Heart right ventricle (tissue), 16 donors: ENCODE results near the gene ATR. TPM values are rescaled to one million over a fixed set of nuclear protein-coding genes. Genes with fewer than 3 reads are reported as not detected.
"Not testable (repeated sequence)": the region's sequence is repeated elsewhere in the genome, so short reads cannot be mapped to it uniquely, and the experiment has no call there.

Source experiments
- ATAC-seq, 8 donors: fragments of 200-7000 bp; cut with Tn5 transposase; one replicate each; pipeline ENCODE4 v1.9.1; 2020; ENCODE audit warnings: mild to moderate bottlenecking in 8 of 8, moderate library complexity in 8 of 8, moderate number of reproducible peaks in 1 of 8
- DNase-seq, 2 donors: peaks; one replicate each; pipeline ENCODE4 v3.0.0-alpha.2; 2020
- H3K27ac ChIP-seq, 10 donors: fragments of 200-600 bp; sonication (generic) in 2 of 10; one replicate each; pipeline versions ENCODE4 v1.5.0 to v1.8.0; 2020 to 2022; ENCODE audit warnings: mild to moderate bottlenecking in 3 of 10
- H3K27me3 ChIP-seq, 7 donors: fragments of 200-600 bp; one replicate each; pipeline ENCODE4 v1.8.0; 2021 to 2022; ENCODE audit warnings: mild to moderate bottlenecking in 2 of 7
- H3K36me3 ChIP-seq, 9 donors: fragments of 200-600 bp; sonication (generic) in 1 of 9; one replicate each; pipeline versions ENCODE4 v1.5.0 to v1.8.0; 2020 to 2022; ENCODE audit warnings: mild to moderate bottlenecking in 2 of 9
- H3K4me1 ChIP-seq, 9 donors: fragments of 200-600 bp; sonication (generic) in 1 of 9; one replicate each; pipeline versions ENCODE4 v1.5.0 to v1.8.0; 2020 to 2022; ENCODE audit warnings: mild to moderate bottlenecking in 4 of 9
- H3K4me3 ChIP-seq, 10 donors: fragments of 200-600 bp; sonication (generic) in 2 of 10; one replicate each; pipeline versions ENCODE4 v1.5.0 to v1.8.0; 2020 to 2022; ENCODE audit warnings: mild to moderate bottlenecking in 7 of 10, moderate library complexity in 2 of 10
- H3K9me3 ChIP-seq, 11 donors: fragments of 200-600 bp in 10 of 11; sonication (generic) in 2 of 11; one replicate each; pipeline versions ENCODE4 v1.5.0 to v1.8.0; 2013 to 2022; ENCODE audit warnings: mild to moderate bottlenecking in 2 of 11, control low read depth in 1 of 11, moderate library complexity in 1 of 11
- WGBS, 2 donors: extraction: QIAGEN DNeasy Blood & Tissue Kit; methylation state at CpG; one replicate each; pipeline ENCODE4 v1.1.7; 2013; ENCODE audit warnings: inconsistent platforms in 1 of 2; 5-methylcytosine and 5-hydroxymethylcytosine counted together
- intact Hi-C, 10 donors: fragments of 100-400 bp; cut with DNase I; formaldehyde crosslinking; loops; one replicate each; pipeline versions ENCODE4 v1.11.1 to v1.14.2; 2022
- polyA plus RNA-seq, 2 donors: library from polyadenylated mRNA; stranded (reverse); fragments of 200-250 nt; gene quantifications; one replicate each; pipeline ENCODE4 v1.2.3, GENCODE V29; 2013
- total RNA-seq, 10 donors: library from RNA; stranded (reverse); fragmentation: NEBNext Ultra II Directional in 3 of 10; extraction: Animal tissue kit (Norgen Biotek cat#: 25700) in 3 of 10; gene quantifications; one replicate each; pipeline versions ENCODE4 v1.2.1 to v1.2.4, GENCODE V29; 2021 to 2023
- TF ChIP-seq, protein P1 (sequence below), 9 donors: fragments of 200-600 bp; sonication (generic) in 2 of 9; IDR thresholded peaks; one replicate each; pipeline versions ENCODE4 v1.5.0 to v1.8.0; 2021 to 2022; ENCODE audit warnings: antibody characterized with exemption in 9 of 9, mild to moderate bottlenecking in 5 of 9, moderate library complexity in 1 of 9
- donor health status: Arrhythmogenic right ventricular cardiomyopathy.
- donor health status: ischemic (EF 13 %, LVEDD 7.1; RV severe dilation, severe dysfunction).
- donor health status: healthy with polysubstance abuse.
- donor health status: DM: no; HTN: yes; CAD: no.
- donor health status: DM: no; HTN: no; CAD: no.
- donor health status: ischemic (EF 25% LVEDD 6.9; RV normal size, moderate dysfunction).
- donor health status: ischemic (EF 25% LVEDD 5.7; RV mildly dilated, moderate dysfunction).
- donor health status: healthy.
- donor health status: DM: yes; HTN: yes; CAD: no.
- donor health status: Ischemic cardiomyopathy.
- donor health status: ischemic (EF 35%, LVEDD 5.7; RV mildly dilated, moderate dysfunction).
- donor health status: nonischemic (EF 11% LVEDD 7.7; RV severe dilation, severe dysfunction).
- donor health status: DM: yes; HTN: yes; CAD: no.
- donor health status: PGD.
- donor health status: ischemic (EF 29% LVEDD 5.4; RV normal size, mild dysfunction).
- donor health status: nonischemic (EF 23%, LVEDD 6.1; RV moderate dilation, normal function).

The ATR gene
- total and polyA plus RNA-seq, 12 donors = 4.8 to 19.7 (median 10.8) TPM

DNA sequence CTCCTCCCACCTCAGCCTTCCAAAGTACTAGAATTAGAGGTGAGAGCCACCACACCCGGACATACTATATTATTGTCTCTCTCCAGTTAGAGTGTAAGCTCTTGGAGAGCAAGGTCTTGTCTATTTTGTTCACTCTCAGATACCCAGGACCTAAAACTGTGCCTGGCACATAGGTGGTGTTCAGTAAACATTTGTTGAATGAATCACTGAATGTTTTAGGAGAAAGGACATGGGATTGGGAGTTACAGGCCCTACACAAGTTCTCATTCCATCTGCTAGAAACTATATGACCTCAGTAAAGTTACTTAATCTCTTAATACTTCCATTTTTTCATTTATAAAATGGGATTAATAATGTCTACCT lies 1.5 kb upstream of the ATR start:
- H3K9me3 ChIP-seq = no peaks in the 10 kb centered on the region
- 96 to 97% methylated on average over 1 of the region's 1 CpG for WGBS, 2 donors
- intact Hi-C loops = loop anchor here in 6 of 10 donors (5.0 to 10.0 kb wide), 4 partner anchors 145 to 417 kb away; partner anchors contain the start of gene TRPC1 (in 3 of the 6)
- no peak overlapping the region for H3K27ac ChIP-seq
- H3K27me3 ChIP-seq = peaks cover 0 to 4% (median 0%) of the 10 kb centered on the region in 7 donors
- H3K36me3 ChIP-seq = peaks cover 0 to 4% (median 0%) of the 10 kb centered on the region in 9 donors
- ATAC-seq (no peak), DNase-seq (no peak)
- H3K4me3 ChIP-seq = no peak overlapping the region
- H3K4me1 ChIP-seq = peaks cover 4 to 36% (median 26%) of the 10 kb centered on the region in 9 donors
- TF ChIP-seq, protein P1, sequence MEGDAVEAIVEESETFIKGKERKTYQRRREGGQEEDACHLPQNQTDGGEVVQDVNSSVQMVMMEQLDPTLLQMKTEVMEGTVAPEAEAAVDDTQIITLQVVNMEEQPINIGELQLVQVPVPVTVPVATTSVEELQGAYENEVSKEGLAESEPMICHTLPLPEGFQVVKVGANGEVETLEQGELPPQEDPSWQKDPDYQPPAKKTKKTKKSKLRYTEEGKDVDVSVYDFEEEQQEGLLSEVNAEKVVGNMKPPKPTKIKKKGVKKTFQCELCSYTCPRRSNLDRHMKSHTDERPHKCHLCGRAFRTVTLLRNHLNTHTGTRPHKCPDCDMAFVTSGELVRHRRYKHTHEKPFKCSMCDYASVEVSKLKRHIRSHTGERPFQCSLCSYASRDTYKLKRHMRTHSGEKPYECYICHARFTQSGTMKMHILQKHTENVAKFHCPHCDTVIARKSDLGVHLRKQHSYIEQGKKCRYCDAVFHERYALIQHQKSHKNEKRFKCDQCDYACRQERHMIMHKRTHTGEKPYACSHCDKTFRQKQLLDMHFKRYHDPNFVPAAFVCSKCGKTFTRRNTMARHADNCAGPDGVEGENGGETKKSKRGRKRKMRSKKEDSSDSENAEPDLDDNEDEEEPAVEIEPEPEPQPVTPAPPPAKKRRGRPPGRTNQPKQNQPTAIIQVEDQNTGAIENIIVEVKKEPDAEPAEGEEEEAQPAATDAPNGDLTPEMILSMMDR (IDR thresholded peaks at IDR 0.05) = no peak

DNA sequence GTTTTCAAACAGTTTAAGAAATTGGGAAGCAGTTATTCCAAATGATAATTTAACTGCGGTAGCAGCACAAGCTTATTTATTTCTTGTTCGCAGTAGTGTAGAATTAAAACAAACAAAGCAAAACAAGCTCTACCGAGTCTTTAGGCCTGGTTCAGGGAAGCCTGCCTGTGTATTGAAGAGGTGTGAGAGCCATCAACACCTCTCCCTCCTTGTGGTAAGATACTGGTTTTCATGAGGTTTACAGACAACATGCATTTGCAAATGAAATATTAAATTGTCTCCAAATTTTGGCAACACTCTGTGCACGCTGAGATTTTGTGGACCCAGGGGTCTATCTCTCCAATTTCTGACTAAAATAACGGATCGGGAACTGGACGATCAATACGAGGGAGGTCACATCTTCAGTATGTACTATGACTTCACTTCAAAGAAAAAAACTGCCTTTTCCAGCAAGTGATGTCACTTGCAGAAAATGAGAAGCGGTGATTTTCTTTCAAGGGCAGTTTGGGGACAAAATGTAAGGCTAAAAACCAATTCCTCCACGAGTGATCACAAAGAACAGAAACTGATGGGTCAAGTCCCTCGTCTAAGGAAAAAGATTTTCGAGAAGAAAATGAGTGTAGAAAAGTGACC lies 721 bp downstream of the ATR start:
- no peaks in the 10 kb centered on the region for H3K27me3 ChIP-seq
- WGBS, 2 donors = 7 to 11% methylated on average over 12 of the region's 12 CpGs
- peaks cover 4 to 50% (median 26%) of the 10 kb centered on the region in 9 donors for H3K4me1 ChIP-seq
- intact Hi-C loops = loop anchor here in 4 of 10 donors (1.0 to 10.0 kb wide), 6 partner anchors 23 to 1397 kb away; partner anchors contain the start of genes U2SURP (in 2 of the 4), DIPK2A (in 1 of the 4) and TRPC1 (in 1 of the 4)
- H3K4me3 ChIP-seq = peak overlapping the region; percentile 77 to 98 (median 86)
- H3K27ac ChIP-seq = peak overlapping the region in 9 of 10 donors; percentile 81 to 95 (median 94)
- ATAC-seq = no peak
- TF ChIP-seq, protein P1 (IDR thresholded peaks at IDR 0.05) = no peak
- peaks cover 0 to 4% (median 0%) of the 10 kb centered on the region in 9 donors for H3K36me3 ChIP-seq
- no peaks in the 10 kb centered on the region for H3K9me3 ChIP-seq
- DNase-seq = no peak

DNA sequence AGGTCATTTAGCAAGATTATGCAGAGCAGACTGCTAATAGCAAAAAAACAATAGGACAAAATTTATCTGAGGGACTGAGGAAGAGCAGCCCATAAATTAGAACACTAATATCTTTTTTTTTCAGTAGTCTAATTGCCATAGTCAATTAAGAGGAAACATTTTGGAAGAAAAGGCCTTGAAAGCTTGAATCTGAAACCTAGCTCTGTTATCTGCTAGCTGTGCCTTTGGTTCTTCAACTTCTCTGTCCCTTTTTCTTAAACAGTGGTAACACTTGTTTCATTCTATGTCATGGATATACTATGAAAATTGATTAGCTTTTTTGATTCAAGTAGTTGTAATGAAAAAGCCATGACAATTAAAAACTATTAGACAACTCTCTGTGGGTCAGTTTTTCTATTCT lies 1.7 kb downstream of the ATR start:
- intact Hi-C loops = loop anchor here in 4 of 10 donors (5.0 to 10.0 kb wide), 4 partner anchors 148 to 1398 kb away; partner anchors contain the start of genes DIPK2A (in 1 of the 4), TRPC1 (in 1 of the 4) and U2SURP (in 1 of the 4)
- Histone ChIP-seq H3K4me1 (peaks cover 4 to 50% (median 26%) of the 10 kb centered on the region in 9 donors), H3K4me3 (no peak overlapping the region), H3K9me3 (no peaks in the 10 kb centered on the region), H3K27me3 (no peaks in the 10 kb centered on the region), H3K27ac (peak overlapping the region in 1 of 10 donors; percentile 94), H3K36me3 (peaks cover 0 to 4% (median 0%) of the 10 kb centered on the region in 9 donors)
- TF ChIP-seq, protein P1 (IDR thresholded peaks at IDR 0.05) = no peak
- ATAC-seq (no peak), DNase-seq (no peak)

DNA sequence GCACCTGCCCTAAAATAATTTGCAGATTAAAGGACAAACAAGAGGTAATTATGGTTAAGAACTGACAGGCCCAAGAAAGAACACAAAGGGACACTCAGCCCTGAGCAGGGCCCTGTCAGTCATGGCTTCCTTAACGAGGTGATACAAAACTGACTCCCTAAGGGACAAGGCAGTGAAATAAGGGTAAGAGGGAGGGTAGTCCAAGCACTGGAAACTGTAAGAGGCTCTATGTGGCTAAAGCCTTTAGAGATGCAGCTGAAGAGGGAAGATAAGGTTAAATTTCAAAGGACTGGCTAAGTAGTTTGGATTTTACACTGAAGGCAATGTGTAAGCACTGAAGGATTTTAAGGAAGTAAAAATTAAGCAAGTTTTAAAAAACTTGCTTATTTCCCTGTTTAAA lies 3.9 kb downstream of the ATR start:
- 44 to 50% methylated on average over 1 of the region's 1 CpG for WGBS, 2 donors
- H3K4me1 ChIP-seq = peaks cover 4 to 50% (median 25%) of the 10 kb centered on the region in 9 donors
- no peak for ATAC-seq

DNA sequence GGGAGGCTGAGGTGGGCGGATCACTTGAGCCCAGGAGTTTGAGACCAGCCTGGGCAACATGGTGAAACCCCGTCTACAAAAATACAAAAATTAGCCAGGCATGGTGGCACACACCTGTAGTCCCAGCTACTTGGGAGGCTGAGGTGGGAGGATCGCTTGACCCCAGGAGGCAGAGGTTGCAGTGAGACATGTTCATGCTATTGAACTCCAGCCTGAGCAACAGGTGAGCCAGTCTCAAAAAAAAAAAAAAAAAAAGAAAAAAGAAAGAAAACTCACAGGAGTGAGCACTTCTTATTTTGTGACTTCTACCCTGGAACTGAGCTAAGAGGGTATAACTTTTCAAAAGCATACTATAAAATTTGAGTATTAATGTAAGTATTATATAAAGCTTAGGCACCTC lies 4.3 kb downstream of the ATR start:
- Histone ChIP-seq H3K4me1 (peaks cover under 1 to 45% (median 21%) of the 10 kb centered on the region in 9 donors), H3K36me3 (peaks cover 0 to 18% (median 0%) of the 10 kb centered on the region in 9 donors)
- not testable (repeated sequence) for H3K27me3 ChIP-seq, H3K9me3 ChIP-seq, ATAC-seq, DNase-seq, H3K27ac ChIP-seq, H3K4me3 ChIP-seq
- intact Hi-C loops = loop anchor here in 2 of 10 donors (10.0 kb wide), 2 partner anchors 151 to 1401 kb away; partner anchors contain the start of genes DIPK2A (in 1 of the 2) and TRPC1 (in 1 of the 2)
- WGBS, 2 donors = 96 to 97% methylated on average over 3 of the region's 3 CpGs

More for the DNA sequence above, 3.9 kb downstream of the ATR start:
- Histone ChIP-seq H3K27me3 (no peaks in the 10 kb centered on the region), H3K36me3 (peaks cover 0 to 18% (median 0%) of the 10 kb centered on the region in 9 donors), H3K4me3 (no peak overlapping the region), H3K9me3 (no peaks in the 10 kb centered on the region), H3K27ac (peak overlapping the region in 1 of 10 donors; percentile 36)
- DNase-seq = no peak
- TF ChIP-seq, protein P1 (IDR thresholded peaks at IDR 0.05) = no peak
- intact Hi-C loops = loop anchor here in 4 of 10 donors (5.0 to 10.0 kb wide), 4 partner anchors 150 to 1400 kb away; partner anchors contain the start of genes DIPK2A (in 1 of the 4), TRPC1 (in 1 of the 4) and U2SURP (in 1 of the 4)

DNA sequence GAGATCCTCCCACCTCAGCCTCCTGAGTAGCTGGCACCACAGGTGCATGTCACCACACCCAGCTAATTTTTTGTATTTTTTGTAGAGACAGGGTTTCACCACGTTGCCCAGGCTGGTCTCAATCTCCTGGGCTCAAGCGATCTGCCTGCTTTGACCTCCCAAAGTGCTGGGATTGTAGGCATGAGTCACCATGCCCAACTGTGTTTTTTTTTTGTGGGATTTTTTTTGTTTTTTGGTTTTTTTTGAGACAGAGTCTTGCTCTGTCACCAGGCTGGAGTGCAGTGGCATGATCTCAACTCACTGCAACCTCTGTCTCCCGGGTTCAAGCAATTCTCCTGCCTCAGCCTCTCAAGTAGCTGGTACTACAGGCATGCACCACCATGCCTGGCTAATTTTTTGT lies 9.1 kb downstream of the ATR start:
- ATAC-seq, intact Hi-C loops: not testable (repeated sequence)

More for the DNA sequence above, 9.1 kb downstream of the ATR start:
- peaks cover 0 to 39% (median 5%) of the 10 kb centered on the region in 9 donors for H3K36me3 ChIP-seq
- H3K27me3 ChIP-seq, H3K4me1 ChIP-seq, DNase-seq, H3K27ac ChIP-seq, H3K4me3 ChIP-seq, H3K9me3 ChIP-seq: not testable (repeated sequence)
- 88 to 98% methylated on average over 3 of the region's 3 CpGs for WGBS, 2 donors
